CD8-positive, alpha-beta memory T cell (primary cell): Measurements from ENCODE around the gene LRRC26. TPM values are rescaled to one million over a fixed set of nuclear protein-coding genes. Genes with fewer than 3 reads are reported as not detected.
A peak's percentile ranks its signal among the peaks of the same experiment; 100 is the strongest.

Experiments
- CTCF ChIA-PET: fragments of 350-600 bp; sonication (Branson Sonifier 250); formaldehyde crosslinking; loops from one replicate; lab custom pipeline; 2021; ENCODE audit warnings: antibody characterized with exemption; lab: Charles Lee
- POLR2A ChIA-PET: fragments of 350-600 bp; sonication (Branson Sonifier 250); formaldehyde crosslinking; loops from one replicate; lab custom pipeline; 2021; ENCODE audit warnings: antibody characterized with exemption; lab: Charles Lee
- DNase-seq, 5 donors: peaks; one replicate each; pipeline versions ENCODE4 v3.0.0 to v3.0.0-alpha.2; 2020 to 2022; ENCODE audit warnings: mixed read lengths in 1 of 5
- H3K27ac ChIP-seq: one replicate; pipeline ENCODE4 v1.7.0; 2013; ENCODE audit warnings: low read depth, mild to moderate bottlenecking, low read length, moderate library complexity
- H3K27me3 ChIP-seq: 2 replicates; pipeline ENCODE4 v1.7.0; 2013; ENCODE audit warnings: low read length, mild to moderate bottlenecking; ENCODE audit not compliant: insufficient read depth, poor library complexity, severe bottlenecking
- H3K36me3 ChIP-seq: 2 replicates; pipeline ENCODE4 v1.7.0; 2013; ENCODE audit warnings: mild to moderate bottlenecking, low read length, moderate library complexity; ENCODE audit not compliant: insufficient read depth
- H3K4me1 ChIP-seq: 2 replicates; pipeline ENCODE4 v1.7.0; 2013; ENCODE audit warnings: mild to moderate bottlenecking, low read length, moderate library complexity; ENCODE audit not compliant: insufficient read depth
- H3K4me3 ChIP-seq: 2 replicates; pipeline ENCODE4 v1.7.0; 2013; ENCODE audit warnings: mild to moderate bottlenecking, low read length
- H3K9me3 ChIP-seq: 2 replicates; pipeline ENCODE4 v1.7.0; 2013; ENCODE audit warnings: mild to moderate bottlenecking, low read length
- H3K27ac Mint-ChIP-seq, 8 donors: one replicate each; pipeline ENCODE4 v1.8.0; 2020 to 2021; ENCODE audit warnings: mixed read lengths in 8 of 8, mild to moderate bottlenecking in 6 of 8, inconsistent platforms in 3 of 8, moderate library complexity in 3 of 8
- H3K27me3 Mint-ChIP-seq, 2 donors: one replicate each; pipeline ENCODE4 v1.8.0; 2020 to 2021; ENCODE audit warnings: mixed read lengths in 2 of 2, mild to moderate bottlenecking in 1 of 2, moderate library complexity in 1 of 2
- H3K36me3 Mint-ChIP-seq, 3 donors: one replicate each; pipeline ENCODE4 v1.8.0; 2020 to 2021; ENCODE audit warnings: mixed read lengths in 3 of 3, inconsistent platforms in 1 of 3, mild to moderate bottlenecking in 1 of 3
- H3K4me1 Mint-ChIP-seq, 3 donors: one replicate each; pipeline ENCODE4 v1.8.0; 2020 to 2021; ENCODE audit warnings: mixed read lengths in 3 of 3, inconsistent platforms in 1 of 3, mild to moderate bottlenecking in 1 of 3
- H3K4me3 Mint-ChIP-seq, 7 donors: one replicate each; pipeline ENCODE4 v1.8.0; 2020 to 2021; ENCODE audit warnings: mixed read lengths in 7 of 7, mild to moderate bottlenecking in 6 of 7, moderate library complexity in 4 of 7, inconsistent platforms in 2 of 7
- H3K9me3 Mint-ChIP-seq, 5 donors: one replicate each; pipeline ENCODE4 v1.8.0; 2020 to 2022; ENCODE audit warnings: mixed read lengths in 5 of 5, mild to moderate bottlenecking in 3 of 5, moderate library complexity in 2 of 5, inconsistent platforms in 1 of 5
- polyA plus RNA-seq: library from polyadenylated mRNA; unstranded; fragments of 300-500 nt; fragmentation: Illumina TruSeq; gene quantifications from one replicate; pipeline ENCODE4 v1.2.3, GENCODE V29; 2021
- total RNA-seq, 2 experiments: library from RNA; stranded (reverse); gene quantifications; one replicate each; pipeline ENCODE4 v1.2.3, GENCODE V29; 2021

Gene LRRC26
- total and polyA plus RNA-seq, 3 experiments from 2014 or later: not detected

- H3K36me3 ChIP-seq: no peaks in the 10 kb centered on the region
- CTCF ChIA-PET: no interaction called here
- H3K36me3 Mint-ChIP-seq: peaks cover 0 to 13% (median 0%) of the 10 kb centered on the region in 3 donors
- no peaks in the 10 kb centered on the region for H3K9me3 ChIP-seq
- no peak for DNase-seq
- peaks cover 0 to 14% (median 0%) of the 10 kb centered on the region in 3 donors for H3K4me1 Mint-ChIP-seq
- peaks cover 4 to 9% of the 10 kb centered on the region in 2 donors for H3K27me3 Mint-ChIP-seq
- H3K4me3 Mint-ChIP-seq: peak overlapping the region in 1 of 7 donors; percentile 27
- H3K27me3 ChIP-seq: peaks cover 14% of the 10 kb centered on the region
- POLR2A ChIA-PET: no interaction called here
- H3K9me3 Mint-ChIP-seq: peaks cover 0 to 1% (median 0%) of the 10 kb centered on the region in 5 donors
- no peak overlapping the region for H3K27ac Mint-ChIP-seq
- no peaks in the 10 kb centered on the region for H3K4me1 ChIP-seq
- no peak overlapping the region for H3K27ac ChIP-seq
- no peak overlapping the region for H3K4me3 ChIP-seq
Observed at GRCh38 chr9:137172901-137173795, 3.3 kb upstream of the LRRC26 start.

DNA sequence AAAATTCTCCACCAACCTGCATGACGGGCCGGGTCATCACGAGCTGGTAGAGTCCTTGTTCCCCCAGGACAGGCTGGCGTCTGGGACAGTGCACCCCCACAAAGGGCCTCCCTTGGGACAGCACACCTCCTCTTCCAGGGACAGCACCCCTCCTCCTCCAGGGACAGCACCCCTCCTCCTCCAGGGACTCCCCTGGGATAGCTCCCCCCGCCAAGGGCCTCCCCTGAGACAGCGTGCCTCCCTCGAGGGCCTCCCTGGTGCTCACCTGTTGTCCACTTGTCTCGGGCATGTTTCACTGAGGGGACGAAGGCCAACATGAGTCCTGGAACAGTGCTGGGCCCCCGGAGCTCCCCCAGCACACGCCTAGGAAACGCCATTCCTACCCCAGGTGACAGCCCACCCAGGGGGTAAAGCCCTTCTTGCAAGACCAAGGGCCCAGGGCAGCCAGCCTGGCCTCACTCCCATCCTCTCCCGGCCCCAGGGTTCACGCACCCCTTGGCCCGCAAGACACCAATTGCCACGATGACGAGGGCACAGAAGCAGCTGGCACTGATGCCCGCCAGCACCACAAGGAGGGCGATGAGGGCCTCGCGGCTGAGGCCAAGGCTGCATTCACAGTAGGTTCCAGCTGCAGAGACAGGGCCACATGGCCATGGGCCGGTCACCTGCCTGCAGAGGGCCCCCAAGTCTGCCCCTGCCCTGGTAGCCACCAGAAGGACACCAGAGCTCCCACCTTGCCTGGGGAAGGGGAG, 1.5 kb upstream of the LRRC26 start:
- Mint-ChIP-seq H3K27ac (no peak overlapping the region), H3K27me3 (peaks cover 10 to 14% of the 10 kb centered on the region in 2 donors), H3K4me3 (no peak overlapping the region), H3K4me1 (peaks cover 0 to 15% (median 0%) of the 10 kb centered on the region in 3 donors), H3K36me3 (no peaks in the 10 kb centered on the region), H3K9me3 (peaks cover 0 to 1% (median 0%) of the 10 kb centered on the region in 5 donors)
- no peak overlapping the region for H3K27ac ChIP-seq
- peaks cover 21% of the 10 kb centered on the region for H3K27me3 ChIP-seq
- H3K4me1 ChIP-seq: no peaks in the 10 kb centered on the region
- no peaks in the 10 kb centered on the region for H3K36me3 ChIP-seq
- ChIA-PET POLR2A (no interaction called here), CTCF (no interaction called here)
- DNase-seq: no peak
- no peaks in the 10 kb centered on the region for H3K9me3 ChIP-seq
- no peak overlapping the region for H3K4me3 ChIP-seq

- Mint-ChIP-seq H3K4me3 (no peak overlapping the region), H3K27ac (no peak overlapping the region), H3K36me3 (no peaks in the 10 kb centered on the region), H3K27me3 (peaks cover 10 to 18% of the 10 kb centered on the region in 2 donors), H3K4me1 (peaks cover 0 to 11% (median 0%) of the 10 kb centered on the region in 3 donors), H3K9me3 (peaks cover 0 to 1% (median 0%) of the 10 kb centered on the region in 5 donors)
- H3K36me3 ChIP-seq: no peaks in the 10 kb centered on the region
- DNase-seq: no peak
- H3K27me3 ChIP-seq: peaks cover 27% of the 10 kb centered on the region
- H3K4me3 ChIP-seq: no peak overlapping the region
- no peak overlapping the region for H3K27ac ChIP-seq
- POLR2A ChIA-PET: no interaction called here
- no peaks in the 10 kb centered on the region for H3K4me1 ChIP-seq
- CTCF ChIA-PET: no interaction called here
- no peaks in the 10 kb centered on the region for H3K9me3 ChIP-seq
Observed at GRCh38 chr9:137170486-137171148, 766 bp upstream of the LRRC26 start.

- Mint-ChIP-seq H3K36me3 (no peaks in the 10 kb centered on the region), H3K9me3 (peaks cover 0 to 1% (median 0%) of the 10 kb centered on the region in 5 donors), H3K27ac (no peak overlapping the region), H3K27me3 (peaks cover 16 to 24% of the 10 kb centered on the region in 2 donors), H3K4me3 (peak overlapping the region; percentile 24 to 78 (median 57)), H3K4me1 (peaks cover 0 to 11% (median 0%) of the 10 kb centered on the region in 3 donors)
- no peak for DNase-seq
- Histone ChIP-seq H3K27me3 (peaks cover 32% of the 10 kb centered on the region), H3K4me3 (no peak overlapping the region), H3K36me3 (no peaks in the 10 kb centered on the region), H3K4me1 (no peaks in the 10 kb centered on the region), H3K27ac (no peak overlapping the region), H3K9me3 (no peaks in the 10 kb centered on the region)
- ChIA-PET CTCF (no interaction called here), POLR2A (no interaction called here)
Observed at GRCh38 chr9:137168904-137169856, 671 bp downstream of the LRRC26 start.

DNA sequence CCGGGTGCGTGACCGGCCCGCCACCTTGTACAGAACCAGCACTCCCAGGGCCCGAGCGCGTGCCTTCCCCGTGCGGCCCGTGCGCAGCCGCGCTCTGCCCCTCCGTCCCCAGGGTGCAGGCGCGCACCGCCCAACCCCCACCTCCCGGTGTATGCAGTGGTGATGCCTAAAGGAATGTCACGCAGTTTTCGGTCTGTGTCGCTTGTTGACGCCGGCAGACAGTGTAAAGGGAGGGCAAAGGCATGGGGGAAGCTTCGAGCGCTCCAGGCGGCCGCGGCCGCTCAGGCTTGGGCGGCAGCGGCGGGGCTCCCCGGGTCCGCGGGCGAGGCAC, 1.3 kb downstream of the LRRC26 start:
- ChIA-PET POLR2A (no interaction called here), CTCF (no interaction called here)
- H3K27ac Mint-ChIP-seq: no peak overlapping the region
- Histone ChIP-seq H3K4me1 (no peaks in the 10 kb centered on the region), H3K9me3 (no peaks in the 10 kb centered on the region), H3K36me3 (no peaks in the 10 kb centered on the region), H3K27ac (no peak overlapping the region), H3K27me3 (peaks cover 32% of the 10 kb centered on the region), H3K4me3 (no peak overlapping the region)
- H3K4me3 Mint-ChIP-seq: peak overlapping the region in 4 of 7 donors; percentile 24 to 78 (median 44)
- peaks cover 17 to 25% of the 10 kb centered on the region in 2 donors for H3K27me3 Mint-ChIP-seq
- peaks cover 0 to 1% (median 0%) of the 10 kb centered on the region in 5 donors for H3K9me3 Mint-ChIP-seq
- DNase-seq: no peak
- peaks cover 0 to 12% (median 0%) of the 10 kb centered on the region in 3 donors for H3K4me1 Mint-ChIP-seq
- H3K36me3 Mint-ChIP-seq: no peaks in the 10 kb centered on the region

DNA sequence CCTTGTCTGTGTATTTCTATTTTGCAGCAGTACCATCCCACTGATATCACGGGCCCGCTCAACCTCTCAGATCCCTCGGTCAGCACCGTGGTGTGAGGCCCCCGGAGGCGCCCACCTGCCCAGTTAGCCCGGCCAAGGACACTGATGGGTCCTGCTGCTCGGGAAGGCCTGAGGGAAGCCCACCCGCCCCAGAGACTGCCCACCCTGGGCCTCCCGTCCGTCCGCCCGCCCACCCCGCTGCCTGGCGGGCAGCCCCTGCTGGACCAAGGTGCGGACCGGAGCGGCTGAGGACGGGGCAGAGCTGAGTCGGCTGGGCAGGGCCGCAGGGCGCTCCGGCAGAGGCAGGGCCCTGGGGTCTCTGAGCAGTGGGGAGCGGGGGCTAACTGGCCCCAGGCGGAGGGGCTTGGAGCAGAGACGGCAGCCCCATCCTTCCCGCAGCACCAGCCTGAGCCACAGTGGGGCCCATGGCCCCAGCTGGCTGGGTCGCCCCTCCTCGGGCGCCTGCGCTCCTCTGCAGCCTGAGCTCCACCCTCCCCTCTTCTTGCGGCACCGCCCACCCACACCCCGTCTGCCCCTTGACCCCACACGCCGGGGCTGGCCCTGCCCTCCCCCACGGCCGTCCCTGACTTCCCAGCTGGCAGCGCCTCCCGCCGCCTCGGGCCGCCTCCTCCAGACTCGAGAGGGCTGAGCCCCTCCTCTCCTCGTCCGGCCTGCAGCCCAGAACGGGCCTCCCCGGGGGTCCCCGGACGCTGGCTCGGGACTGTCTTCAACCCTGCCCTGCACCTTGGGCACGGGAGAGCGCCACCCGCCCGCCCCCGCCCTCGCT, 1.9 kb downstream of the LRRC26 start:
- POLR2A ChIA-PET: interaction anchor here (0.6 kb wide), 1 partner anchor 113 kb away, joined by 3 read pairs; no protein-coding TSS in a partner anchor
- Mint-ChIP-seq H3K4me3 (peak overlapping the region in 1 of 7 donors; percentile 29), H3K27me3 (peaks cover 15 to 28% of the 10 kb centered on the region in 2 donors)

More for the DNA sequence above, 1.9 kb downstream of the LRRC26 start:
- no peaks in the 10 kb centered on the region for H3K36me3 Mint-ChIP-seq
- Histone ChIP-seq H3K4me3 (no peak overlapping the region), H3K4me1 (no peaks in the 10 kb centered on the region), H3K36me3 (no peaks in the 10 kb centered on the region), H3K27me3 (peaks cover 32% of the 10 kb centered on the region), H3K9me3 (no peaks in the 10 kb centered on the region), H3K27ac (no peak overlapping the region)
- DNase-seq: no peak
- H3K27ac Mint-ChIP-seq: no peak overlapping the region
- CTCF ChIA-PET: interaction anchor here (1.1 kb wide), 1 partner anchor 27 kb away, joined by 3 read pairs; no protein-coding TSS in a partner anchor
- H3K4me1 Mint-ChIP-seq: peaks cover 0 to 10% (median 0%) of the 10 kb centered on the region in 3 donors
- H3K9me3 Mint-ChIP-seq: peaks cover 0 to 1% (median 0%) of the 10 kb centered on the region in 5 donors
